ENCODE results near the gene TBC1D4. TPM values are rescaled to one million over a fixed set of nuclear protein-coding genes. Genes with fewer than 3 reads are reported as not detected.

Gene TBC1D4
- total and polyA plus RNA-seq, 7 donors, result 5.4 to 15.0 (median 7.8) TPM

DNA sequence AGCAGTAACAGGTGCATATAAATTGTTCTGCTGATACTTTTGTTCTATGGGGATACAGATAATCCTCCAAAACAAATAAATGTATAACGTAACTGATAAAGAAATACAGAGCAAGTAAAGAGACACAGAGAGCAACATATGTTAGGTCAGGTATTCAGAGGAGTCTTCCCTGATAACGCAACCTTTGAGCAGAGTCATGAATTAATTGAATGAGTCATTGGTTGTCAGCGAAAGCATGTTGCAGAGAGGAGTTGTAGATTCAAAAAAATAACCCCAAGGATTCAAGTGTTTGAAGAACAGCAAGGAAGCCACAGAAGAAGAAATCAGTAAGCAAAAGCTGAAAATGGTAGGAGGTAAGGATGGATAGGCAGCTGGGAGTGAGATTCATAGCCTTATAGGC is 245.2 kb downstream of the TBC1D4 start:
- WGBS, 2 donors, result 82 to 90% methylated on average over 3 of the region's 3 CpGs
- intact Hi-C loops (cut with DNase I), result no loop called here
- Histone ChIP-seq H3K4me1 (no peaks in the 10 kb centered on the region), H3K9me3 (no peaks in the 10 kb centered on the region), H3K36me3 (no peaks in the 10 kb centered on the region), H3K27ac (no peak overlapping the region), H3K27me3 (no peaks in the 10 kb centered on the region), H3K4me3 (no peak overlapping the region)
- DNase-seq, result no peak
- no peak for TF ChIP-seq CTCF (IDR thresholded peaks at IDR 0.05)
- TF ChIP-seq EP300 (IDR thresholded peaks at IDR 0.05), result no peak
- TF ChIP-seq POLR2AphosphoS5 (IDR thresholded peaks at IDR 0.05), result no peak
- no peak for TF ChIP-seq POLR2A (IDR thresholded peaks at IDR 0.05)

Other genes starting within 250 kb of the TBC1D4 start
- 100 to 1,000 TPM; 174 to 447 (median 191) TPM for gene COMMD6, start 55.7 kb upstream of the TBC1D4 start, total RNA-seq
- gene COMMD6, start 55.7 kb upstream of the TBC1D4 start, polyA plus RNA-seq, result 100 to 1,000 TPM; 138 to 203 (median 190) TPM
- gene UCHL3, start 67.6 kb upstream of the TBC1D4 start, total RNA-seq, result 10 to 100 TPM; 25.0 to 41.5 (median 32.3) TPM
- 10 to 100 TPM; 51.7 to 64.0 (median 57.1) TPM for gene UCHL3, start 67.6 kb upstream of the TBC1D4 start, polyA plus RNA-seq
- 10 to 100 TPM in 2 of 4 donors, 1 to 10 TPM in 2; 5.0 to 19.4 (median 10.2) TPM for gene LMO7, start 154.2 kb upstream of the TBC1D4 start, total RNA-seq
- gene LMO7, start 154.2 kb upstream of the TBC1D4 start, polyA plus RNA-seq, result 10 to 100 TPM; 39.0 to 66.4 (median 56.6) TPM